Muscle layer of duodenum (tissue), 2 donors: ENCODE results near the gene ZCCHC2.
A peak's percentile ranks its signal among the peaks of the same experiment; 100 is the strongest.

Experiments
- H3K27ac ChIP-seq: one replicate; pipeline ENCODE4 v1.7.0; 2013; ENCODE audit warnings: mild to moderate bottlenecking, low read length
- H3K27me3 ChIP-seq: one replicate; pipeline ENCODE4 v1.7.0; 2013; ENCODE audit warnings: low read depth, mild to moderate bottlenecking, control low read depth, low read length
- H3K36me3 ChIP-seq, 2 donors: one replicate each; pipeline ENCODE4 v1.7.0; 2013; ENCODE audit warnings: low read length in 2 of 2, control low read depth in 1 of 2, mild to moderate bottlenecking in 1 of 2; ENCODE audit not compliant: insufficient read depth in 2 of 2, control insufficient read depth in 1 of 2
- H3K4me1 ChIP-seq, 2 donors: one replicate each; pipeline ENCODE4 v1.7.0; 2013; ENCODE audit warnings: low read length in 2 of 2, mild to moderate bottlenecking in 2 of 2, control low read depth in 1 of 2, moderate library complexity in 1 of 2; ENCODE audit not compliant: insufficient read depth in 2 of 2, control insufficient read depth in 1 of 2
- H3K4me3 ChIP-seq, 2 donors: one replicate each; pipeline ENCODE4 v1.7.0; 2013; ENCODE audit warnings: low read length in 2 of 2, low read depth in 1 of 2, mild to moderate bottlenecking in 1 of 2
- H3K9me3 ChIP-seq, 2 donors: one replicate each; pipeline ENCODE4 v1.7.0; 2013; ENCODE audit warnings: low read length in 2 of 2, control low read depth in 1 of 2, mild to moderate bottlenecking in 1 of 2; ENCODE audit not compliant: control insufficient read depth in 1 of 2
- donor health status: healthy.

Gene ZCCHC2

GRCh38 chr18:62584241-62585120, 61.7 kb downstream of the ZCCHC2 start:
- no peak overlapping the region for H3K27ac ChIP-seq

DNA sequence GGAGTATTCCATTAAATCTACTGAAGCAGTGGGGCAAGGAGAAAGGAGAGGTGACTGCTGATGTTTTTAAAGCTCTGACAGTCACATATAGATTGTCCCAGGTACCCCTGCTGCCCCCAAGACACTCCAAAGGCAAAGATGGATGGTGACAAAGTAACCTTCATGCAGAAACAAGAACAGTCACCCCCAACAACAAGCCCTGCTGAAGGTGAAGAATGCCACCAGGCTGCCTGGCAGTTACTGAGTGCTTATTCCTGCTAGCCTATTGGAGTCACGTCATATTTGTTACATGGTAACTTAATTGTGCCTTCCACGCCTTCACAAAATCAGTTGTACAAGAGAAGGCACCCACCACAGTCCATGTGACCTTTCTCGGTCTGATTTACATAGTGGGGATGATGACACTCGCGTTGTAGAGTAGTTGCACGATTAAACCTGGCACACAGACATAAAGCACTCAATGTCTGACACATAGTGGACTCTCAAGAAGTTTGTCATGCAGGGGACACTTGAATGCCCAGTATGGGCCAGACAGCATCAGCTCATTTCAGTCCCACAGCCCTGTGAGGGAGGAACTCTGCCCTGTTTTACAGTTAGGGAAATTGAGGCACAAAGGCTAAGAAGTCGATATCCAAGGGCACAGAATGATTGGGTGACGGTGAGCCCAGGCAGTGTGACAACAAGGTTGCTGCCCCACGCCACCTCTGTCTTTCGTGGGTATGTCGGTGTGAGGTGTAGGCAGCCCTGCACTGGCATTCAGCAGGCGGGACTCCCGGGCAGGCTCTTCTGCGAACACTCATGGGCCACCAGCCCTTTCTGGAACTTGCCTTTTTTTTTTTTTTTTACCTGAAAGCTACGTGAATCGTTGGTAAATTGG, 62.7 kb downstream of the ZCCHC2 start:
- Histone ChIP-seq H3K4me1 (peaks cover 11% of the 10 kb centered on the region in 2 donors), H3K27ac (no peak overlapping the region), H3K27me3 (no peaks in the 10 kb centered on the region), H3K4me3 (no peak overlapping the region), H3K9me3 (no peaks in the 10 kb centered on the region), H3K36me3 (no peaks in the 10 kb centered on the region)

More at GRCh38 chr18:62584241-62585120, 61.7 kb downstream of the ZCCHC2 start:
- H3K36me3 ChIP-seq: no peaks in the 10 kb centered on the region
- peaks cover 11% of the 10 kb centered on the region in 2 donors for H3K4me1 ChIP-seq
- no peaks in the 10 kb centered on the region for H3K27me3 ChIP-seq
- H3K4me3 ChIP-seq: peak overlapping the region; percentile 17 to 34
- no peaks in the 10 kb centered on the region for H3K9me3 ChIP-seq

- no peak overlapping the region for H3K4me3 ChIP-seq
Measured at GRCh38 chr18:62586151-62586774, 63.4 kb downstream of the ZCCHC2 start.

GRCh38 chr18:62586781-62587487, 64.1 kb downstream of the ZCCHC2 start:
- Histone ChIP-seq H3K4me3 (no peak overlapping the region), H3K9me3 (no peaks in the 10 kb centered on the region), H3K27ac (no peak overlapping the region), H3K4me1 (peaks cover 11% of the 10 kb centered on the region in 2 donors), H3K36me3 (no peaks in the 10 kb centered on the region), H3K27me3 (no peaks in the 10 kb centered on the region)

More at GRCh38 chr18:62586151-62586774, 63.4 kb downstream of the ZCCHC2 start:
- Histone ChIP-seq H3K4me1 (peaks cover 11% of the 10 kb centered on the region in 2 donors), H3K27me3 (no peaks in the 10 kb centered on the region), H3K27ac (no peak overlapping the region), H3K9me3 (no peaks in the 10 kb centered on the region), H3K36me3 (no peaks in the 10 kb centered on the region)

DNA sequence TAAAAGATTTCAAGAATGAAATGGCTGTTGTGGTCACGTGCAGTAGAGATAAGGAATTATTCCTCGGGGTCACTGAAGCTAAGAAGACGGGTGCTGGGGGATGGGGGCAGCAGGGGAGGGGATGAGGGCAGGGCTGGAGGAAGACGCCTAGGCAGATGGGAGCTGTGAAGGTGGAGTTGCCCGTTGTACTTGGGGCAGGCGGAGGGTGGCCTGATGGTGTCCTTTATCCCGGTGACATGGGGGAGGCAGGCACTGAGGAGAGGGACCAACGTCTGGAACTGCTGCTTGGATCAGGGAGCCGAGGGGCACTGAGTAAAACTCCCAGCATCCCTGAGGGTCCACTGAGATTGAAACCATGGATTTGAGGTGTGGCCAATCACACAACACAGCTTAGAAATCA, 64.9 kb downstream of the ZCCHC2 start:
- Histone ChIP-seq H3K4me3 (no peak overlapping the region), H3K4me1 (peaks cover 11% of the 10 kb centered on the region in 2 donors), H3K27me3 (no peaks in the 10 kb centered on the region), H3K36me3 (no peaks in the 10 kb centered on the region), H3K27ac (no peak overlapping the region), H3K9me3 (peaks cover 0 to 2% of the 10 kb centered on the region in 2 donors)

DNA sequence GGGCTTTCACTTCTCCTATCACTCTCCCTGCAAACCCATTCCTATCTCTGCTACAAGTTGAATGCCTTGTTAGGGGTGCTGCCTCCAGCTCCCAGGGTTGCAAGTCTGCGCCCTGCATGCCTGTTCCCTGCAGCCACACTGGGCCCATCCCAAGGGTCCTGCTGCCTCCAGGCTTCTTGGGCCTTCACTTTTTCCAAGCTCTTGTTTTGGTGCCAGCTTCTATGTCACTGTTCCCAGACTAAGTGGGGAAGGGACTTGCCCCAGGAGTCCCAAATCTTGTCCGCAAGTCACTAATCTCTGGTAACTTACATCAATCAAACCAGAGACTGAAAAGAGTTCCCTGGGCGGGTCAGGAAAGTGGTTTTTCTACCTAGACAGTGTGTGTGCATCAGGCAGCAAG, 65.4 kb downstream of the ZCCHC2 start:
- no peak overlapping the region for H3K4me3 ChIP-seq
- H3K9me3 ChIP-seq: peaks cover 0 to 6% of the 10 kb centered on the region in 2 donors
- H3K27me3 ChIP-seq: no peaks in the 10 kb centered on the region
- H3K36me3 ChIP-seq: no peaks in the 10 kb centered on the region
- H3K27ac ChIP-seq: no peak overlapping the region
- H3K4me1 ChIP-seq: peaks cover 11% of the 10 kb centered on the region in 2 donors

DNA sequence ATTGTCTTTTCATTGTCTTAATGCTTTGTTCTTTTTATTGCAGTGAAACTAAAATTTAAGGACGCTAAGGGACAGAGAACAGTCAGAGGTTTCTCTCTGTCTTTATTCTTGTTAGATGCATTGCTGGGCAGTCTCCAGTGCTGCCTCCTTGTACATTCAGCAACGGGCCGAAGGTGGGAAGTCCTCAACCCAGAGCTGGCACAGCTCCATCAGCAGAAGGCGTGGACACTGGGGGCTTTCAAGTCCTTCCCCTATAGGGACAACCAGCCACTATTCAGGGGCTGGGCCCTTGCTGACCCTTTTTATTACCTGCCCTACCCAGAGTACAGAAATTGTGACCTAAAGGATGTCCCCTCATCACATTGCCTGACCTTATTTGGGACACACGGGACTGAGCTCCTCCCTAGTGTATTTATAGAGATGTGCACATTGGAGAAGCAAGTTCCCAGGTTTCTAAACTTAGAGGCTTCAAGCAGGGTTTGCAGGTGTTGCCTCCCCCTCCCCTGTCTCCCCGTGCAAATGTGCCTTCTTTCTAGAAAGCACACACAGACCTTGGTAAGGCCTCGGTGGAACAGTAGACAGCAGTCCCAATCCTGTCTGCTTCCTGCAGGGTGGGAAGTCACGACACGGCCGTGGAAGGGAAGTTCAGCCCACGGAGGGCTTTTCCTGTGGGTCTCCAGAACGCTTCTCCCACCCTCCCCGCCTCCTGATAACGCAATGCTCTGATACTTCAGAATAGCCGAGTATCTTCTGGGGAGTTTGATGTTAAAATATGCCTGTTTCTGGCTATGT, 68.2 kb downstream of the ZCCHC2 start:
- peaks cover 0 to 6% of the 10 kb centered on the region in 2 donors for H3K9me3 ChIP-seq
- H3K4me3 ChIP-seq: no peak overlapping the region
- peaks cover 0 to 4% of the 10 kb centered on the region in 2 donors for H3K4me1 ChIP-seq
- H3K27me3 ChIP-seq: peaks cover 7% of the 10 kb centered on the region
- H3K36me3 ChIP-seq: no peaks in the 10 kb centered on the region
- H3K27ac ChIP-seq: no peak overlapping the region

DNA sequence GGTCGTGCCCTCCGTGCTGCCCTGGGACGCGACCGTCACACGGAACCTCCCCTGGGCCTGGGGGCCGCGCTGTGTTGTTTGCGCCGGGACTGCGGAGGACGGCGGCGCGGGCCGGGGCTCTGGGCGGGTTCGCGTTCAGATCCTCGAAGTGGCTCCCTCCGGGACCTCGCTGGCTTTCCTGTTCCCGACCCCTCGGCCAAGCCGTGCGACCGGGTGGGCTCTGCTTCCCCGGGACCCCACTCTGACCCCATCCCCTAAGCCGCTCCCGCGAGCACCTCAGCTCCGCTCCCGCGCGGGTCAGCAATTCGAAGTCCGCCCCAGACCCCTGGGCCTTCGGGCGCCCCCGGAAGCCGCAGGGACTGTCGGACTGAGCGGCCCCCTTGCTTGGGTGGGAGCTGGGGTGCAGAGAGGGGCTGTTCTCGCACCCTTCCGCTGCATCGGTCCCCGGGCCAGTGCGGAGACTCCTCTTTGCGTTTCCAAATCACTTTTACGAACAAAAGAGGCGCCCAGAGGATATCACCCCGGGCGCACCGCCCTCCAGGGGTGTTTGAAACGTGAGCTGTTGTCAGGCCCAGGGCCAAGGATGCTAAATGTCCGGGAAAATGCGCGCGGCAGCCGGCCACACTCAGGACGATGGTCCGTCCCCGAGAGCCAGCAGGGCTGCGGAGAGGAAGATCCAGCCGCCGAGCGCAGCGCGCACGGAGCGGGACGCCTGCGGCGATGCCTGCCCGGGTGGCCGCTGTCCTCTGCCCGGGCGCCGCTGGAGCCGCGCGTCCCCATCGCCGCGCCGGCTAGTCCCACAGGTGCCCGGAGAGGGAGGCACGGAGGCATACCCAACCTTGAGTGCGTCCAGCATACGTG, 73.5 kb downstream of the ZCCHC2 start:
- Histone ChIP-seq H3K9me3 (peaks cover 0 to 6% of the 10 kb centered on the region in 2 donors), H3K27ac (no peak overlapping the region), H3K4me3 (peak overlapping the region; percentile 33 to 63), H3K36me3 (no peaks in the 10 kb centered on the region), H3K4me1 (peaks cover 2 to 16% of the 10 kb centered on the region in 2 donors), H3K27me3 (peaks cover 22% of the 10 kb centered on the region)

- H3K9me3 ChIP-seq: no peaks in the 10 kb centered on the region
- H3K27ac ChIP-seq: no peak overlapping the region
- no peaks in the 10 kb centered on the region for H3K36me3 ChIP-seq
- peaks cover 2 to 3% of the 10 kb centered on the region in 2 donors for H3K4me1 ChIP-seq
- no peak overlapping the region for H3K4me3 ChIP-seq
- peaks cover 6% of the 10 kb centered on the region for H3K27me3 ChIP-seq
Measured at GRCh38 chr18:62601871-62602270, 79.0 kb downstream of the ZCCHC2 start.
